Fibroblast of skin of right biceps (primary cell): ENCODE measurements around the gene SH3PXD2B.
A peak's percentile ranks its signal among the peaks of the same experiment; 100 is the strongest.

Experiments used
- DNase-seq: peaks from one replicate; pipeline ENCODE4 v3.0.0-alpha.2; 2013

Gene SH3PXD2B

DNA sequence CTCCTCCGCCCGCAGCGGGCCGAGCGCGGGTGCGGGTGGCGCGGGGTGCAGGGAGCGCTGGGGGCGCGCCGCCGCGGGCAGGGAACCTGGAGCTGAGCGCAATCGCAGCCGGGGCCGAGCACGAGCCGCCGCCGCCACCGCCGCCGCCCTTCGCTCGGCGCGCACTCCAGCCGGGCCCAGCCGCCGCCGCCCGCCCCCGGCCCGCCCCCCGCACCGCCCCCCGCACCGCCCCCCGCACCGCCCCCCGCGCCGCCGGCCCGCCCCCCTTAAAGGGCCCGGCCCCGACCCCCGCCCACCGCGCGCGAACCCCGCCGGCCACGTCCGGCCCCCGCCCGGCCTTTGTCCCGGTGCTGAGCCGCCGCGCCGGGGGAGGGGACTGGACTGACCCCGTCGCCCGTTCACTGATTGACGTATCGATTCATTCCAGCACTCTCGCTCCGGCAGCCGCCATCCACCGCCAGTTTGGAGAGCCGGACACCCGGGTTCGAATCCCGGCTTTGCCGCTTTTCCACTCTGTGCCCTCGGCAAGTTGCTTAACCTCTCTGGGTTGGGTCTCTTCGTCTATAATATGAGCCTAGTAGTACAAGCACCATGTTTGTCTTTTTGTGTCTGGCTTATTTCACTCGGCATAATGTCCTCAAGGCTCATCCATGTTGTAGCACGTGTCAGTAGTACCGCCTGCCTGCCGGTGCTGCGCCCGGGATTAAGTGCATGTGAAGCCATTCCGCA, at the start of gene SH3PXD2B:
Gene SH3PXD2B (minus strand): TSS at position 168 of the 729 bp plus-strand sequence. CDS start 173 bp downstream, outside the sequence.
- DNase-seq = peak; percentile 71

DNA sequence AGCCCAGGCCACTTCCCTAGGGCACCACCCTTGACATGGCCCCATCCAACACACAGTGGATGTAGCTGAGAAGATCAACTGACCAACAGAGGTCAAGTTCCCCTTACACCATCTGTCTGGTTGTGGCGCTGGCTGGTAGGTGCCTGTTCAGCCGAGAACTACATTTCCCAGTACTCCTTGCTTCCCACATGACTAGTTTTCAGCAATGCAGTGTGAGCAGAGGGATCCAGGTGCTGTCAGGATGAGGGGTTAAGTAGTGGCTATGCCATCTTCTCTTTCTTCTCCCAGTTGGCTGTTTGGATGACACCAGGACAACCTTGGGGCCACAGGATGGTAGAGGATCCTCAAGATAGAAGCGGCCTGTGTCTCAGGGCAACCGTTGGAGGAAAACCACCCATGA, 48.6 kb upstream of the SH3PXD2B start:
- no peak for DNase-seq

DNA sequence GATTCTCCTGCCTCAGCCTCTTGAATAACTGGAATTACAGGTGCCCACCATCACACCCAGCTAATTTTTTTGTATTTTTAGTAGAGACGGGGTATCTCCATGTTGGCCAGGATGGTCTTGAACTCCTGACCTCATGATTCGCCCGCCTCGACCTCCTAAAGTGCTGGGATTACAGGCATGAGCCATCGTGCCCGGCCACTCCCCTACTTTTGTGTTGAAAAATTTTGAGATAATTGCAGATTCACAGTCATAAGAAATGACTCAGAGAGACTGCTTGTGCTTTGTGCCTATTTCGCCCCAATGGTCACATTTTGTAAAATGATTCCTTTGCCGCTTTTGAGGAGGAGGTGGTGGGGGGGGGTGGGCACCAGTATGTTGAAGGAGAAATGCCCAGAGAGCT, 48.1 kb upstream of the SH3PXD2B start:
- no peak for DNase-seq

DNA sequence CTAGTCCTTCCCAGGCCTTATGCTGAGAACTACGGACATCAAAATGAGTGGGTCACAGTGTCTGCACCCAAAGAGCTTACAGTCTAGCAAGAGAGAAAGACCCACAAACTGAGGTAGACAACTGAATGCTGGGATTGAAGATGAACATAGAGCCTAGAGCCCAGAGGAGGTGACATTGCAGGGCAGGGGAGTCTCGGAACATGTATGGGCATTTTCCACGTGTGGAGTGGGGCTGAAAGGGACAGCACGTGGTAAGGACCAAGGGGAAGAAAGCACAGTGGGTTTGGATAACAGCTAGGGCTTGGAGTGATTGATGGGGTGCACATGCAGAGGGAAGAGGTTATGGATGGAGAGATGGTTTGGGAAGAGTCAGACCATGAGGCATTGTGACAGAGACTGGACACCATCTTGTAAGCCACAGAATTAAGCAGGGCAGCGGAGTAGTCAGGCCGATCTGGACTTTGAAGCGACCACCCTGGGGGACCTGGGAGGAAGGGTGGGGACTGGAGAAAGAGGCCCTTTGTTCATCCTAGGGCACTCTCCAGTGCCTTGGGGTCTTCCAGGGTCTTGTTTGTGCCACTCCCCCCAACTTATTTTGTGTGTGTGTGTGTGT, 47.5 kb upstream of the SH3PXD2B start:
- DNase-seq = no peak

DNA sequence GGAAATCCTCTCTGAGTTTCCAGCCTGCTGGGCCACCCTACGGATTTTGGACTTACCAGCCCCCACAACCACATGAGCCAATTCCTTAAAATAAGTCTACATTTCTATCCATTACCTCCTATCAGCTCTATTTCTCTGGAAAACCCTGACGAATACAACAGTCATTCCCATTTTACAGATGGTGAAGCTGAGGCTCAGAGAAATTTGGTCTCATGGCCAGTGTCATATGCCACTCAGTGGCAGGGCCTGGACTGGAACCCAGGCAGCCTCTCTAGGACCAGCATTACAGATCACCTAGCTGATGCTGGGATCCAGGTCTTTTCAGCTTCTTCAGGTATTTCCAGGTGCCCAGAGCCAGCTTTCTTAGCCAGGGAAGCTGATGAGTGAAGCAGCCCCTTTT, 45.0 kb upstream of the SH3PXD2B start:
- no peak for DNase-seq

DNA sequence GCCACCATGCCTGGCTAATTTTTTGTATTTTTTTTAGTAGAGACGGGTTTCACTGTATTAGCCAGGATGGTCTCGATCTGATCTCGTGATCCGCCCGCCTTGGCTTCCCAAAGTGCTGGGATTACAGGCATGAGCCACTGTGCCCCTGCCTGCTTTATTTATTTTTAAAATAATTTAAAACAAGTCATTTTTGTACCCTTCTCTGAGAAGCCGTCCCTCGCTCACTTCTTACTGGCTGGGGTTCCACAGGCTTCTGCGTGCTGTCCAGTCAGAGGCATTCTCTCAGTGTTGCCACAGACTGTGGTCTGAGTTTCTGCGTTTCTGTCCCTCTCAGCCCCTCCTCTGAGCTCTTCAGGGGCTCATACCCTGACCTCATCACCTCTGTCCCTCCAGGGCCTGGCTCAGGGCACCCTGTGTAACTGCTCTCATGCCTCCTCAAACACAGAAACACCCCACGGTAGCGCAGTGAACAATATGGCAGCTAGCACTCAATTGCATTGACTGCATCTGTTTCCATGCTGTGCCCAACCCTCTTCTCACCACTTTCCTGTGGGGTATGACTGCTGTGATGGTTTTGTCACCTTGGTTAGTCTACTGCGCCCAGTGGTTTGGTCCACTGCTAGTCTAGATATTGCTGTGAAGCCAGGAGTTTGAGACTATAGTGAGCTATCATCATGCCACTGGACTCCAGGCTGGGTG, 44.3 kb upstream of the SH3PXD2B start:
- no peak for DNase-seq

DNA sequence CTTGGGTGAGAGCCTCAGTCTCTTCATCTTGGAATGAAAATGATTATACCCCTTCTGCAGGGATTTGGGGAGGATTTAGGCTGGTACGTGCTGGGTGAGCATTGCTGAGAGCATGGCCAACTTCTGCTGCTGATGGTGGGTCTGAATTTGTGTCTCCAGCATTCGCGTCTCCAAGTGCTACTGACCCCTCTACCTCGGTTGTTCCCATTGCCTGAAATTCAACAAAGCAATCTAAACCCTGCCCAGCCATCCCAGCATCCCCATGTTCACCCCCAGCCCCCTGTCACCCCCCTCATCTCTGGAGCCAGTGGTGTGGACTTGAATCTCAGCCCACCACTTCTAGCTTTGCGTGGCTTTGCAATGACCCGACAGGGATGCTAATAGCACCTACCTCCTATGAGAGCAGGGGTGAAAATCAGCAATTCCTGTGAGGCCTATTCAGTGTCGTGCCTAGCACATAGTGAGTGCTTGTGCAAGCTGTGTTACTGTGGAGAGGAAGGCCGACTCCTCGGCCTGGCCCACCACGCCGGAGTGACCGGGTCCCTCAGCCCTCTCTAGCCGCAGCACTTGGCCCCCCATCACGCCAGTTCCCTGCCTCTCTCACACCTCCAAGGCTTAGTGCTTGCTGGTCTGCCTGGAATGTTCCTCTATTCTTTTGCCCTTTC, 43.4 kb upstream of the SH3PXD2B start:
- DNase-seq = no peak

DNA sequence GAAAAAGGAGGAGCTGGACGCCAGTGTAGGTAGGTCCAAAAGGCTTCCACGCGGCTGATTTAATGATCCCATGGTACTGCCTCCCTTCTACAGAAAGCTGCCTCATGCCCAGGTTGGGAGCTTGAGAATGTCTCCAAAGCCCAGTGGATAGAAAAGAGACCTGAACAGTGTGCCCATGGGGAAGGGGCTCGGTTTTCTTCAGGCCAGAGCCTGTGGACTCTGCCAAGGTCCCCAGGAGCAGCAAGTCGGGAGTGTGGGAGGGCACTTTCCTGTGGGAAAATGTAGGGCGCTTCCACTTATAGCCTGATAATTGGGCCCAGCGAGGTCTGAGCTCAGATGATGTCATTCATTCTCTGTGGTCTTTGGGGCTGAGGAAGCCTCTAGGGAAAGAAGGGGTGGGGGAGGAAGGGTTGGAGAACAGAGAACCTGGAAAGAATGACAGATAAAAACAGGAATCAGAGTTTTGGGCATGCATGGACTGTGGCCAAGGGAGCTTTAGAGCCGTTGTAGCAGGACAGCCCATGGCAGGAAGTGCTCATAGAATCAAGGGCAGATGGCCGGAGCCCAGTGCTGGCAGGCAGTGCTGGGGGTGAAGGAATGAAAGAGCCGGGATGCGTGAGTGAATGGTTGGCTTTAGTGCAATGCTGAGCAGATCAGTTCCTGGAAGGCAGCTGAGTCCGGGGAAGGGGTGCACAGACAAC, 42.5 kb upstream of the SH3PXD2B start:
- DNase-seq = peak; percentile 79

DNA sequence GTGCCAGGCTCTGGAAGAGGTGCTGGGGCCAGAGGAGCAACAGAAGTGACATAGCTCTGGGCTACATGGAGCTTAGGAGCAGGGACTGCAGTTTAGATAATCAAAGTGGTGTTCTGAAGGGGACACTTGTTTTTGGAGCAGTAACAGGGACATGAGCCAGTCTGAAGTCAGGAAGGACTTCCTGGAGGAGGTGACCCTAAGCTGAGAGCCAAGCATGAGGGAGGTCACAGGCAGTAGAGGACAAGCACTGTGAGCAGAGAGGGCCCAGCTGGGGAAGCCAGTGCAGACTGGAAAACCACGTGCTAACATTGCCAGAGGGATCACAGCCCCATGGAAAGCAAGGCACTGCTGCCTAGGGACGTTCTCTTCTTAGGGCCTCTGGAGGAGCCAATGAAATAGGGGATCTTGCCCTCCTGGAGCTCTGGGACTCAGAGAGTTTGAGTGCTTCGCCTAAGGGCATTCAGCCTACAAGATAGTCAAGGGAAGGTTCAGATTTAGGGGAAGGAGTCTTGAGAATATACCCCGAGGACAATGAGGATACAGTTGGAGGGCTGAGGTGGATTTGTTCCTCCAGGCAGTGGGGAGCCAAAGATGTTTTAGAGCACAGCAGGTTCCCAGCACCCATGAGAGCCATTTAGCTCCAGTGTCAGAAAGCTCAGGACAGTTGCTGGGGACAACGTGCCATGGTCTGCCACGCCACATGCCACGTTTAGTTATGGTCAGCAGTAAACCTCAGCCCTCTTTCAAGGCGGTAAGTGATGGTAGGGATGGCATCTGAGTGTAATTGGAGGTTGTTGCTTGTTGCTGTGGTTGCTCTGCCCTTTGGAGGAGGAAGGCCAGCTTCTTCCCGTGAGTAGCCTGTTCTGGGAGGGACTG, 40.5 kb upstream of the SH3PXD2B start:
- no peak for DNase-seq

DNA sequence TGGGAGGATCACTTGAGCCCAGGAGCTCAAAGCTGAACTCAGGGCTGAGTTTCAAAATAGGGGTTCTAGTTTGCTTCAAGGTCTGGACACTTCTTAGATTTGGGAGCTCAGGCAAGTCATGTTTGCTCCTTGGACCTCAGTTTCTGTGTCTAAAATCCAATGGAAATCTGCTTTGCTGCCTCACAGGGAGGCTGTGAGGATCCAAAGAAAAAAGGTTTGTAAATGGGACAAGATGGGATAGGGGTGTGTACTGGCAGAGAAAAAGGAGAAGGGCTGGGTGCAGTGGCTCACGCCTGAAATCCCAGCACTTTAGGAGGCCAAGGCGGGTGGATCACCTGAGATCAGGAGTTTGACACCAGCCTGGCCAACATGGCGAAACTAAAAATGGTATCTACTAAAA, 39.6 kb upstream of the SH3PXD2B start:
- DNase-seq = no peak

DNA sequence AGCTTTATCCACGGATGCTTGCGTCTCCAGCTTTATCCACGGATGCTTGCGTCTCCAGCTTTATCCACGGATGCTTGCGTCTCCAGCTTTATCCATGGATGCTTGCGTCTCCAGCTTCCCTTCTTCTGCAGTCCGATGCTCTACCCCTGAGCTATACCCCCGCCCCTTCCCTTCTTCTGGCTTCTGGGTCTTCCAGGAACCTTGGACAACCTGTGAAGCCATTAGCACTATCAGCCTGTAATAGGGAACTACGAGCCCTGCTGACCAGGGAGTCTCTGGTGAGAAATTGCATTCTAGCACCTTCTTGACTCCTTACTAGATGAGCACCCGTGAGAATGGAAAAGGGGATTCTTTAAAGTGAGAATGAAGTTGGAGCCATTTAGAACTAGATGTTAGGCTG, 39.1 kb upstream of the SH3PXD2B start:
- no peak for DNase-seq

DNA sequence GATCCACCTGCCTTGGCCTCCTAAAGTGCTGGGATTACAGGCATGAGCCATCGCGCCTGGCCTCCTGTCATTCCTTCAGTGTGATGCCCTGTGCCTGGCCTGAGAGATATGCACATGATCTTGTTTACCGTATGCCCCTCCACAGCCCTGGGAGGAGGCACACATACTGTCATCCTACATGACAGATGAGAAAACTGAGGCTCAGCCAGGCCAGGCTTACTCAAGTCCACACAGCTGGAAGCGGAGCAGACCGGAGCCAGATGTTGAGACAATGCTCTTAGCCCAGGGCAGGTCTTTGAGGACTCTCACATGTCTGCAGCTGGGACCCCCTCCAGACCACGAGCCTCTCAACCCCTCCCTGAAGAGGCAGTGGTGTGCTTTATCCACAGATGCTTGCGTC, 38.7 kb upstream of the SH3PXD2B start:
- no peak for DNase-seq

DNA sequence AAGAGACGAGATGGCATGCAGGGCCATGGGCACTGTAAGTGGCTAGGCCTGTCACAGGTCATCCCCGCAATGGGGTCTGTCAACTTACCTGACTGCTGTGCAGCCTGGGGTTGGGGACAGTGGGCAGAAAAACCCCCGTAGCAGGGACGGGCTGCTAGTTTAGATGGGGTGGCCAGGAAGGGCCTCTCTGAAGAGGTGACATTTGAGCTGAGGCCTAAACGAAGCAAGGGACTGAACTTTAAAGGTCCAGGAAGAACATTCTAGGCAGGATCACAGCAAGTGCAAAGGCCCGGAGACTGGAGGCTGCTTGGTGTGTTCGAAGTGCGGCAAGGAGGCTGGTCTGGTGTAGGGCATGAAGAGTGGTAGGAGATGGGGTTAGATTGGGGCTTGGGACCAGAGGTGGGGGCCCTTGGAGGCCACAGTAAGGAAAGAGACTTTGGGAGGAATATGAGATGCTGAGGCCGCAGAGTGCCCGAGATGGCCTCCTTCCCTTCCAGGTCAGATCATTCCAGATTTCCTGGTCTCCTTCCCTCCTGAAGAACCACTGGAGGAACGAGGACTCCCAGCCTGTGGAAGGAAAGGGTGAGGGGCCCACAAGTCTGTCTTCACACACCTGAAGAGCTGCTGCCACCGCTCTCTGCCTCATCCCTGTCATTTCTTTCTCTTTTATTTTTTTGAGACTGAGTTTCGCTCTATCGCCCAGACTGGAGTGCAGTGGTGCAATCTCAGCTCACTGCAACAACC, 37.9 kb upstream of the SH3PXD2B start:
- DNase-seq = no peak

DNA sequence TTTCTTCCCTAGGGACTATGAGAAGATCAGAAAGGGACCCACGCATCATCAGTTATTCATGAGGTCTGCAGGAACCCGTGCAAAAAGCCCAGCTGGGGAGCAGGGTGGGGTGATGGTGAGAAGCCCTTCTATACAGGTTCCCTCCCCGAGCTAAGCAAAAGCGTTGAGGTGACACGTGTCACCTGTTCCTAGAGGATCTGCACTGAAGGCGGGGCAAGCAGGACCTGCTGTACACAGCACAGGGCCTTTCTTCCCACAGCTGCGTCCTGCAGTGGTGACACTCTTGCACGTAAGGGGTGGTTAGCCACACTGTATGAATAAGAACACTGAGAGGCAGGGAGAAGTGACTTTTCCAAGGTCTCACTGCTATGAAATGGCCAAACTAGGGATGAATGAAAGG, 37.2 kb upstream of the SH3PXD2B start:
- no peak for DNase-seq

DNA sequence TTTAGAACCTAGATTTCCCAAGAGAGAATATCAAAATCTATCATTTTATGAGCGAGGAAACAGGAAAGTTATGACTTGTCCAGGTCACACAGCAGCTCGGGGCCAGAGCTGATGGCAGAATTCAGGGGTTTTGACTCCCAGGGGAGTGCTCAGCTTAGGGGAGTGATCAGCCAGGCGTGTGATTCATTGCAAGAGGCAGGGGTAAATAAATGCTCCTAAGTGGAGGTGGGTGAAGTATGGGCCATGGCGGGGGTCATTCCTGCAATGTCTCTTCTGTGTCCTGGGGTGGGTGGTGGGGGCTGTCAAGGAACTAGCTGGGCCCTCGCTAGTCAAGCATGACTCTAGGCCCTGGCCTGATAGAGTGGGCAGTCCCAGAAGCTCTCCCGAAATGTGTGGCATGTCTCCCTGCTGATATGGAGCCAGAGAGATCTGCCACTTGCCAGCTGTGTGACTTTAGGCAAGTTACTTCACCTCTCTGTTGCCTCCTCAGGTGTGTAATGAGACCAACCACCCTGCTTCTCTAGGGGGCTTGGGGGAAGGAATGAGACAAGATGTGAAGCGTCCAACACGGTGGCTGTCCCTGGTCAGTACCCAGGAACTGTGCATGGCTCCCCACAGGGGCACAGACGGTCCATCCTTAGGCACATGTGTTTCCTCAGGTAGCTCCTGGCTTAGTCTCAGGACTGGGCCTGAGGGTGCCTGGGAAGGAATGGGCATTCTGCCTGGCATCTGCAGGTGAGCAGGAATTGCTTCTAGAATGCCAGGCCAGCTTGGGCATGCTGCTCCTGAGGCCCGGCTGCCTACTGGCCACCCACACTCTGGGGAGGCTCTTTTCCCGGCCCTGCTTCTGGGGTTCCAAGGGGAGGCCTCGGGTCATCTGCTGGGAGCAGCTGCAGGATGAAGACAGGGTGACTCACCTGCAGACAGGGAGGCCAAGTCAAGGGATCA, 36.5 kb upstream of the SH3PXD2B start:
- no peak for DNase-seq

DNA sequence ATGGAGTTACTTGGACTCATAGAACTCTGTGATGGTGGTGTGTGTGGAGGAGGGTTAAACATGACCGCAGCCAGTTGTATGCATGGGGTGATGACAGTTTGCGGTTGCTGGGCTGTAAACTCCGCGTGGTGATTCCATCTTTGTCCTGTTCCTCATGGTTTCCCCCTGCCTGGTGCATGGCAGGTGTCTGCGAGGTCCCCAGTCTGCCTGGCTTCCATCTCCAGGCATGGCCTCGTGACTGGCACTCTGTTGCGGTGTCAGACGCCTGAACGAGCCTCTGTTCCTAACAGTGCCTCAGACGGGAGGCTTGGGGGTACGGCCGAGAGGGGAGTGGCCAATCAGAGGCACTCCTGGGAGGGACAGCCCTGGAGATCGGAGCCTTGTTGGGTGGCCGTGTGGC, 33.9 kb upstream of the SH3PXD2B start:
- no peak for DNase-seq

DNA sequence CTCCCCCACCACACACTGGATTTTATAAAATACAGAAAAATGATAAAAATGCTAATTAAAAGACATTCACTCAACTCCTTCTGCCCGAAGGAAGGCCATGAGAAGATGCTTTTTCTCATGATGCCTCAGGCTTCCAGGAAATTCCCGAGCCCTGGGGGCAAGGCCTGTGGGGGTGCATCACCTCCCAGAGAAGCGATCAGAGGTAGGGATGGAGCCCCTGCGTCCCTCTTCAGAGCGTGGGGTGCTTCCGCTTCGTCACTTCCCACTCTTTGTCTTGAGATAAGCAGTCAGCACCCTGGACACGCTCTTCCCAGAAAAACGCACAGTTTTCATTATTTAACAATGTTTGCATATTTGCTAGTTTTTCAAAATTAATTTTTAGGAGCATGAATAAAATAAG, 33.3 kb upstream of the SH3PXD2B start:
- no peak for DNase-seq

DNA sequence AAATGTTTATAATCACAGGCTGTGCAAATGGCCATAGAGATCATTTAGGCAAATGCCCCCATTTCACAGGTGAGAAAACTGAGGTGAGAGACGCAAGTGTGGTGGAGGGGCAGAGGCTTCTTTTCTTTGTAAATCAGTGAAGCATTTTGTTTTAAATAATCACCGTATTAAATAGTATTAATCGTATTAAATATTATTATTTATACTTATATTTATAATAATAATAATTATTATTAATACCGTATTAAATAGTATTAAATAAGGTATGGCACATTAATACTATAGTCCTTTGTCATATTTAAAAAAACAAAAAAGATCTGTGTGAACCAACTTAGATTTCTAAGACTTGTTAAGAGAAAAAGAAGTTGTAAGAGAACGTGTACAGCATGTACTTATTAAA, 32.6 kb upstream of the SH3PXD2B start:
- no peak for DNase-seq

DNA sequence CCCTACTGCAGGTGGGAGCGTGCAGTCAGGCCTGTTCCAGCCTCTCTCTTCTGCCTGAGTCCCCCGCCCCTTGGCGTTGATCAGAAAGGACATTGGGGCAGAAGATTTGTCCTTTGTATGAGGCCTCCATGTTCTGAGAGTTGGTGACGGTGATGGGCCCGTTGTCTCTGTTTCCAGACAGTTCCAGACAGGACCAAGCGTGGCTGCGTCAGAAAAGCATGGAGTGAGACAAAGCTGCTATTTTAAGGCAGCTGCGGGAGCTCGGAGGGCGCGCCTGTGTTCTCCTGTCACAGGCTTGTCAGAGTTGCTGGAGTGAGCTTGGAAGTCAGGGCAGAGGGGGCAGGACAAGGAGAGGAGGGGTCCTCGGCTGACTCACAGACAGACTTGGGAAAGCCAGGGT, 32.1 kb upstream of the SH3PXD2B start:
- no peak for DNase-seq
